ENCODE results near the gene LKAAEAR1. TPM values are rescaled to one million over a fixed set of nuclear protein-coding genes. Genes with fewer than 3 reads are reported as not detected.

Gene LKAAEAR1
- total and polyA plus RNA-seq, 2 of the 13 experiments (the other 11 are each of a cell fraction or from before 2014, with no cell fraction given), result not detected

DNA sequence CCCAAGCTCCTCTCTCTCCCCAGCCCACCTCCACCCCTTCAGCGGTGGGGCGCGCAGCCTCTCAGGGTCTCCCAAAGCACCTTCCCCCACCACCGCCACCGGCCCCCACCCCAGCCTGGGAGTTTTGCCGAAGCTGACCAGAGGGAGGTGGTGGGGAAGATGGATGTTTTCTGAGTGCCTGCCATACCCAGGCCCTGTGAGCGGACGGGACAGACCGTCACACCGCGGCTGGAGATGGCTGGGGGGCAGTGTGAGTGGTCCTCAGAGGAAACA is 42.5 kb downstream of the LKAAEAR1 start (continued):
- TF ChIP-seq, protein P1, sequence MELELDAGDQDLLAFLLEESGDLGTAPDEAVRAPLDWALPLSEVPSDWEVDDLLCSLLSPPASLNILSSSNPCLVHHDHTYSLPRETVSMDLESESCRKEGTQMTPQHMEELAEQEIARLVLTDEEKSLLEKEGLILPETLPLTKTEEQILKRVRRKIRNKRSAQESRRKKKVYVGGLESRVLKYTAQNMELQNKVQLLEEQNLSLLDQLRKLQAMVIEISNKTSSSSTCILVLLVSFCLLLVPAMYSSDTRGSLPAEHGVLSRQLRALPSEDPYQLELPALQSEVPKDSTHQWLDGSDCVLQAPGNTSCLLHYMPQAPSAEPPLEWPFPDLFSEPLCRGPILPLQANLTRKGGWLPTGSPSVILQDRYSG (CRISPR knock-in tag; IDR thresholded peaks at IDR 0.05), result 0 out of 2 replicates have a peak, but pooled peaks have one; percentile 5
- TF ChIP-seq XRCC5 (optimal IDR thresholded peaks at IDR 0.05; ENCODE audit: low read length), result peak; percentile 60
- TF ChIP-seq, protein P2, sequence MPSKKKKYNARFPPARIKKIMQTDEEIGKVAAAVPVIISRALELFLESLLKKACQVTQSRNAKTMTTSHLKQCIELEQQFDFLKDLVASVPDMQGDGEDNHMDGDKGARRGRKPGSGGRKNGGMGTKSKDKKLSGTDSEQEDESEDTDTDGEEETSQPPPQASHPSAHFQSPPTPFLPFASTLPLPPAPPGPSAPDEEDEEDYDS (CRISPR knock-in tag; IDR thresholded peaks at IDR 0.05), result no peak
- 0 out of 2 replicates have a peak, but pooled peaks have one; percentile 4 for TF ChIP-seq SP4 (CRISPR knock-in tag; IDR thresholded peaks at IDR 0.05)
- TF ChIP-seq ZMAT3 (CRISPR knock-in tag; conservative IDR thresholded peaks at IDR 0.05), result no peak
- no peak for TF ChIP-seq ZNF20 (CRISPR knock-in tag; IDR thresholded peaks at IDR 0.05)
- no peak for TF ChIP-seq SSRP1 (CRISPR knock-in tag; IDR thresholded peaks at IDR 0.05)
- TF ChIP-seq KLF16 (CRISPR knock-in tag; IDR thresholded peaks at IDR 0.05), result peak in 1 of 2 experiments; percentile 84; a peak in 1 of 4 replicates
- no peak for TF ChIP-seq GTF2F1 (IDR thresholded peaks at IDR 0.05; ENCODE audit: low read length)
- no peak for TF ChIP-seq RELA (CRISPR knock-in tag; IDR thresholded peaks at IDR 0.05)
- TF ChIP-seq, protein P3, sequence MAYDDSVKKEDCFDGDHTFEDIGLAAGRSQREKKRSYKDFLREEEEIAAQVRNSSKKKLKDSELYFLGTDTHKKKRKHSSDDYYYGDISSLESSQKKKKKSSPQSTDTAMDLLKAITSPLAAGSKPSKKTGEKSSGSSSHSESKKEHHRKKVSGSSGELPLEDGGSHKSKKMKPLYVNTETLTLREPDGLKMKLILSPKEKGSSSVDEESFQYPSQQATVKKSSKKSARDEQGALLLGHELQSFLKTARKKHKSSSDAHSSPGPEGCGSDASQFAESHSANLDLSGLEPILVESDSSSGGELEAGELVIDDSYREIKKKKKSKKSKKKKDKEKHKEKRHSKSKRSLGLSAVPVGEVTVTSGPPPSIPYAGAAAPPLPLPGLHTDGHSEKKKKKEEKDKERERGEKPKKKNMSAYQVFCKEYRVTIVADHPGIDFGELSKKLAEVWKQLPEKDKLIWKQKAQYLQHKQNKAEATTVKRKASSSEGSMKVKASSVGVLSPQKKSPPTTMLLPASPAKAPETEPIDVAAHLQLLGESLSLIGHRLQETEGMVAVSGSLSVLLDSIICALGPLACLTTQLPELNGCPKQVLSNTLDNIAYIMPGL (CRISPR knock-in tag; IDR thresholded peaks at IDR 0.05; ENCODE audit: borderline replicate concordance in 1 of 2, low read depth in 1 of 2), result 0 out of 4 replicates have a peak, but pooled peaks of 1 of the 2 experiments have one; percentile 55
- no peak for TF ChIP-seq ELF1 (CRISPR knock-in tag; IDR thresholded peaks at IDR 0.05)
- TF ChIP-seq, protein P4, sequence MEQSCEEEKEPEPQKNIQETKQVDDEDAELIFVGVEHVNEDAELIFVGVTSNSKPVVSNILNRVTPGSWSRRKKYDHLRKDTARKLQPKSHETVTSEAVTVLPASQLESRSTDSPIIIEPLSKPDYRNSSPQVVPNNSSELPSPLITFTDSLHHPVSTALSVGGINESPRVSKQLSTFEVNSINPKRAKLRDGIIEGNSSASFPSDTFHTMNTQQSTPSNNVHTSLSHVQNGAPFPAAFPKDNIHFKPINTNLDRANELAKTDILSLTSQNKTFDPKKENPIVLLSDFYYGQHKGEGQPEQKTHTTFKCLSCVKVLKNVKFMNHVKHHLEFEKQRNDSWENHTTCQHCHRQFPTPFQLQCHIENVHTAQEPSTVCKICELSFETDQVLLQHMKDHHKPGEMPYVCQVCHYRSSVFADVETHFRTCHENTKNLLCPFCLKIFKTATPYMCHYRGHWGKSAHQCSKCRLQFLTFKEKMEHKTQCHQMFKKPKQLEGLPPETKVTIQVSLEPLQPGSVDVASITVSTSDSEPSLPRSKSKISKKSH (CRISPR knock-in tag; IDR thresholded peaks at IDR 0.05; ENCODE audit: borderline replicate concordance), result no peak
- TF ChIP-seq, protein P5, sequence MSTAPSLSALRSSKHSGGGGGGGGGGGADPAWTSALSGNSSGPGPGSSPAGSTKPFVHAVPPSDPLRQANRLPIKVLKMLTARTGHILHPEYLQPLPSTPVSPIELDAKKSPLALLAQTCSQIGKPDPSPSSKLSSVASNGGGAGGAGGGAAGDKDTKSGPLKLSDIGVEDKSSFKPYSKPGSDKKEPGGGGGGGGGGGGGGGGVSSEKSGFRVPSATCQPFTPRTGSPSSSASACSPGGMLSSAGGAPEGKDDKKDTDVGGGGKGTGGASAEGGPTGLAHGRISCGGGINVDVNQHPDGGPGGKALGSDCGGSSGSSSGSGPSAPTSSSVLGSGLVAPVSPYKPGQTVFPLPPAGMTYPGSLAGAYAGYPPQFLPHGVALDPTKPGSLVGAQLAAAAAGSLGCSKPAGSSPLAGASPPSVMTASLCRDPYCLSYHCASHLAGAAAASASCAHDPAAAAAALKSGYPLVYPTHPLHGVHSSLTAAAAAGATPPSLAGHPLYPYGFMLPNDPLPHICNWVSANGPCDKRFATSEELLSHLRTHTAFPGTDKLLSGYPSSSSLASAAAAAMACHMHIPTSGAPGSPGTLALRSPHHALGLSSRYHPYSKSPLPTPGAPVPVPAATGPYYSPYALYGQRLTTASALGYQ (CRISPR knock-in tag; IDR thresholded peaks at IDR 0.05), result peak; percentile 5; the same call in 1 of the 2 replicates
- TF ChIP-seq, protein P6, sequence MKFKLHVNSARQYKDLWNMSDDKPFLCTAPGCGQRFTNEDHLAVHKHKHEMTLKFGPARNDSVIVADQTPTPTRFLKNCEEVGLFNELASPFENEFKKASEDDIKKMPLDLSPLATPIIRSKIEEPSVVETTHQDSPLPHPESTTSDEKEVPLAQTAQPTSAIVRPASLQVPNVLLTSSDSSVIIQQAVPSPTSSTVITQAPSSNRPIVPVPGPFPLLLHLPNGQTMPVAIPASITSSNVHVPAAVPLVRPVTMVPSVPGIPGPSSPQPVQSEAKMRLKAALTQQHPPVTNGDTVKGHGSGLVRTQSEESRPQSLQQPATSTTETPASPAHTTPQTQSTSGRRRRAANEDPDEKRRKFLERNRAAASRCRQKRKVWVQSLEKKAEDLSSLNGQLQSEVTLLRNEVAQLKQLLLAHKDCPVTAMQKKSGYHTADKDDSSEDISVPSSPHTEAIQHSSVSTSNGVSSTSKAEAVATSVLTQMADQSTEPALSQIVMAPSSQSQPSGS (CRISPR knock-in tag; IDR thresholded peaks at IDR 0.05), result no peak
- TF ChIP-seq GFI1 (CRISPR knock-in tag; IDR thresholded peaks at IDR 0.05; ENCODE audit: borderline replicate concordance), result peak; percentile 50; the same call in 1 of the 2 replicates
- TF ChIP-seq HDAC6 (IDR thresholded peaks at IDR 0.05; ENCODE audit: low read depth, low read length), result no peak
- peak; percentile 16 for TF ChIP-seq PTBP1 (IDR thresholded peaks at IDR 0.05; ENCODE audit: low read depth, low read length, poor library complexity, severe bottlenecking)
- TF ChIP-seq, protein P7, sequence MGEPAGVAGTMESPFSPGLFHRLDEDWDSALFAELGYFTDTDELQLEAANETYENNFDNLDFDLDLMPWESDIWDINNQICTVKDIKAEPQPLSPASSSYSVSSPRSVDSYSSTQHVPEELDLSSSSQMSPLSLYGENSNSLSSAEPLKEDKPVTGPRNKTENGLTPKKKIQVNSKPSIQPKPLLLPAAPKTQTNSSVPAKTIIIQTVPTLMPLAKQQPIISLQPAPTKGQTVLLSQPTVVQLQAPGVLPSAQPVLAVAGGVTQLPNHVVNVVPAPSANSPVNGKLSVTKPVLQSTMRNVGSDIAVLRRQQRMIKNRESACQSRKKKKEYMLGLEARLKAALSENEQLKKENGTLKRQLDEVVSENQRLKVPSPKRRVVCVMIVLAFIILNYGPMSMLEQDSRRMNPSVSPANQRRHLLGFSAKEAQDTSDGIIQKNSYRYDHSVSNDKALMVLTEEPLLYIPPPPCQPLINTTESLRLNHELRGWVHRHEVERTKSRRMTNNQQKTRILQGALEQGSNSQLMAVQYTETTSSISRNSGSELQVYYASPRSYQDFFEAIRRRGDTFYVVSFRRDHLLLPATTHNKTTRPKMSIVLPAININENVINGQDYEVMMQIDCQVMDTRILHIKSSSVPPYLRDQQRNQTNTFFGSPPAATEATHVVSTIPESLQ (CRISPR knock-in tag; conservative IDR thresholded peaks at IDR 0.05), result no peak
- TF ChIP-seq ZNF761 (CRISPR knock-in tag; conservative IDR thresholded peaks at IDR 0.05), result 0 out of 2 replicates have a peak, but pooled peaks have one; percentile 54
- TF ChIP-seq FOXK2 (IDR thresholded peaks at IDR 0.05), result no peak

All from HepG2 (cell line).